CD4-positive, alpha-beta T cell treated with Interleukin-17A for 1 hour (primary cell): ENCODE data around the gene ULBP2.
"Not testable (repeated sequence)": the region's sequence is repeated elsewhere in the genome, so short reads cannot be mapped to it uniquely, and the experiment has no call there.

Experiments
- DNase-seq: peaks from one replicate; pipeline ENCODE4 v3.0.0-alpha.2; 2020

The ULBP2 gene

DNA sequence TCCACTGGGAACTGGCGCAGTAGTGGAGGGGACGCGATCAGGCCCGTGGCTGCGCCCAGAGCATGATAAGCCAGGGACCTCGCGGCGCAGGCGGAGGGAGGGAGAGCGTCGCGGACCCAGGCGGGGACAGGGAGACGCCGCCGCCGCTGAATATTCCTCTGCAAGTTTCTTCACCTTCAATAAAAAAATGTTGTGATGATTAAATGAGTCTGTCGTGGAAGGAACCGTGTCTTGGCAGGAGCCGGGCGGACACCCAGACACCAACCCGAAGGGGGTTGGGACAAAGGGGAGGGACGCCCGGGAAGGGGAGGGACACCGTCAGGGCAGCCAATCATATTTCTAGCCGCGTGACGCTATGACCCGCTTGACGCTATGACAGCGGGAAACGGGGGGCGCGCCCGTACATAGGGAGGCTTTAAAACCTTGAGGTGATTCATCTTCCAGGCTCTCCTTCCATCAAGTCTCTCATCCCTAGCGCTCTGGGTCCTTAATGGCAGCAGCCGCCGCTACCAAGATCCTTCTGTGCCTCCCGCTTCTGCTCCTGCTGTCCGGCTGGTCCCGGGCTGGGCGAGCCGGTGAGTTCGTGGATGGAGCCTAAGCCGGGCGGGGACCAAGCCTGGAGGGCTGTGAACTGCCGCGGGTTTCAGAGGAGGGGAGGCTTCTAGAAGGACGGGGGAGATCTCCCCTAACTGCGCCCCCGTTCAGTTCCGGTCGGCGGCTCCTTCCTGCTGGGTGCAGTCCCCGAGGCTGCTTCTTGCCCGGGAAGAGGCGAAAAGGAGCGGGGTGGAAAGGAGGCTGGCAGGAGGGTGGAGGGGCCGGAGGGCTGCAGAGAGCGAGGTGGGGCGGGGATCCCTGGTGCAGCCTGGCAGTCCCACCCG is at the start of gene ULBP2:
Gene ULBP2, plus strand, starts transcription at position 432 of the 878 bp plus-strand sequence. Its CDS starts 59 bp downstream, at position 491.
- peak; percentile 96 for DNase-seq

DNA sequence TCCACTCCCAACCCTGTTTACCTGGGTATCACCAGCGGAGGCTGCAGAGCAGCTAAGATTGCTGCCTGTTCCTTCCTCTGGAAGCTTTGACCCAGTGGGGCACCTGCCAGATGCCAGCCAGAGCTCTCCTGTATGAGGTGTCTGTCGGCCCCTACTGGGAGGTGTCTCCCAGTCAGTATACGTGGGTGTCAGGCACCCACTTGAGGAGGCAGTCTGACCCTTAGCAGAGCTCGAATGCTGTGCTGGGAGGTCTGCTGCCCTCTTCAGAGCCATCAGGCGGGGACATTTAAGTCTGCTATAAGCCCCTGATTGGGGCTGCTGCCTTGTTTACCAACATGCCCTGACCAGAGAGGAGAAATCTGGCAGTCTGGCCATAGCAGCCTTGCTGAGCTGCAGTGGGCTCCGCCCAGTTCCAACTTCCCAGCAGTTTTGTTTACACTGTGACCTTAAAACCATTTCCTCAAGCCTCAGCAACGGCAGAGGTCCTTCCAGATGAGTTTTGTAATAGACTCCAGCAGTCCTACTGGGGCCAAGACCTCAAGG is 46.7 kb upstream of the ULBP2 start:
- no peak for DNase-seq

DNA sequence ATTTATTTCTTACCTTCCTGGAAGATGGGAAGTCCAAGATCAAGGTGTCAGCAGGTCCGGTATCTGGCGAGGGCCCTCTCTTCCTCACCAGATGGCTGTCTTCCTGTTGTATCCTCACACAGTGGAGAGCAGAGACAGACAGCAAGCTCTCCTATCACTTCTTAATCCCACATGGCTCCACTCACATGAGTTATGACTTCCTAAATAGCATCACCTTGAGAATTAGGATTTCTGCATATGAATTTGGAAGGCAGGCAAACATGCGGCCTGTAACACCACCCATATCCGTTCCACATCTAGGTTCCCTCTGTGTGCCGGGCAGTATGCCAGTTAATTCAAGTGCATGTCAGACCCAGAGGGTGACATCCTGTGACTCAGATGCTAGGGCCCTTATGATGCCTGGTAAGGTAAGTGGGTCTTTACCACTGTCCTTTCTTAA is 46.0 kb upstream of the ULBP2 start:
- DNase-seq: peak; percentile 37

DNA sequence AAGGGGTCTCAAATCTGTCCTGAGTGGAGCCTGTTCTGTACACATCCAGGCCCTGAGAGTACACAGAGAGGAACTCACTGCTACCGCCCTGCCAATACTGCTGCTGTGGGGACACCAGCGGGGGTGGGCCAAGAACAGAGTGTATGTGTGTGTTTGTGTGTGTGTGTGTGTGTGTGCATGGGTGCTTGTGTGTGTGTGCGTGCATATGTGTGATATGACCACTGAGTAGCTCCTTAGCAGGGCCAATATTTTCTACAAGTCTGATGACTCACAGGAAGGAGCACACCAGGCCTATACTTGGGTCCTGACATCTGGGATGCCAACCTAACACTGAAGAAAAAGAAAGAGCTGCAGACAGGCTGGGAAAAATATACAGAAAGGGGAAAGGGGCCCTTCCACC is 45.3 kb upstream of the ULBP2 start:
- DNase-seq: no peak

DNA sequence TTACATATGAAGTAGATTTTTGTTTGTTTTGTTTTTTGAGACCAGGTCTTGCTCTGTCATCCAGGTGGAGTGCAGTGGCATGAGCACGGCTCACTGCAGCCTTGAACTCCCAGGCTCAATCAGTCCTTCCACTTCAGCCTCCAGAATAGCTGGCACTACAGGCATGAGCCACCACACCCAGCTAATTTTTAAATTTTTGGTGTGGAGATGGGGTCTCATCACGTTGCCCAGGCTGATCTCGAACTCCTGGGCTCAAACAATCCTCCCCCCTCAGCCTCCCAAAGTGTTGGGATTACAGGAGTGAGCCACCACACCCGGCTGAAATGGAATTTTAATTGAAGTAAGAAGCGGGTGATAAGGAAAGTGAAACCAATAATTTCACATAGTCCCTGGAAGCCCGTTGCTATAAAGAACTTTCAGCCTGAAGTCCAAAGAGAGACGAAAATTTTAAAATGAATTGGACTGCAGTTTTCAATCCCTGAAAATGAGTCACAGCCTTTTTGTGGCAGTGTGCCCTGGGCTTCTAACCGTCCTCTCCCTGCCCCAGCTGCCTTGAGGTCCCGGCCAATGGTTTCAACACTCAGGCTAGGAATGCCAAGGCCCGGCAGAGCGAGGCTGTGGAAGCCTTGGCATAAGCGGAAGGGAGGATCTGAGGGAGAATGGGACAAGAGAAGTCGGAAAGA is 44.7 kb upstream of the ULBP2 start:
- DNase-seq: peak; percentile 7

- DNase-seq: no peak
Measured at GRCh38 chr6:149897855-149898744, 43.7 kb upstream of the ULBP2 start, which contains the start of gene RAET1E. Gene RAET1E, minus strand, starts transcription at chr6:149898113. Its CDS starts 7,212 bp downstream, at chr6:149890901.

- DNase-seq: no peak
Measured at GRCh38 chr6:149898966-149899365, 42.8 kb upstream of the ULBP2 start.

DNA sequence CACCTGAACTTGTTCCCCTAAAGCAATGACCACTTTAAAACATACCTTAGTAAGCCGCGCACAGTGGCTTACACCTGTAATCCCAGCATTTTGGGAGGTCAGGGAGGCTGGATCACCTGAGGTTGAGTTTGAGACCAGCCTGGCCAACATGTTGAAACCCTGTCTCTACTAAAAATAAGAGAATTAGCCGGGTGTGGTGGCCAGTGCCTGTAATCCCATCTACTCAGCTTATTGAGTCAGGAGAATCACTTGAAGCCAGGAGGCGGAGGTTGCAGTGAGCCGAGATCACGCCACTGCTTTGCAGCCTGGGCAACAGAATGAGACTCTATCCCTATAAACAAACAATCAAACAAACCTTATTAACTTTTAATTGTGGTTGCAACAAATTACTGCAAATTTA is 42.3 kb upstream of the ULBP2 start:
- DNase-seq: no peak

- no peak for DNase-seq
Measured at GRCh38 chr6:149899926-149900619, 41.7 kb upstream of the ULBP2 start.

DNA sequence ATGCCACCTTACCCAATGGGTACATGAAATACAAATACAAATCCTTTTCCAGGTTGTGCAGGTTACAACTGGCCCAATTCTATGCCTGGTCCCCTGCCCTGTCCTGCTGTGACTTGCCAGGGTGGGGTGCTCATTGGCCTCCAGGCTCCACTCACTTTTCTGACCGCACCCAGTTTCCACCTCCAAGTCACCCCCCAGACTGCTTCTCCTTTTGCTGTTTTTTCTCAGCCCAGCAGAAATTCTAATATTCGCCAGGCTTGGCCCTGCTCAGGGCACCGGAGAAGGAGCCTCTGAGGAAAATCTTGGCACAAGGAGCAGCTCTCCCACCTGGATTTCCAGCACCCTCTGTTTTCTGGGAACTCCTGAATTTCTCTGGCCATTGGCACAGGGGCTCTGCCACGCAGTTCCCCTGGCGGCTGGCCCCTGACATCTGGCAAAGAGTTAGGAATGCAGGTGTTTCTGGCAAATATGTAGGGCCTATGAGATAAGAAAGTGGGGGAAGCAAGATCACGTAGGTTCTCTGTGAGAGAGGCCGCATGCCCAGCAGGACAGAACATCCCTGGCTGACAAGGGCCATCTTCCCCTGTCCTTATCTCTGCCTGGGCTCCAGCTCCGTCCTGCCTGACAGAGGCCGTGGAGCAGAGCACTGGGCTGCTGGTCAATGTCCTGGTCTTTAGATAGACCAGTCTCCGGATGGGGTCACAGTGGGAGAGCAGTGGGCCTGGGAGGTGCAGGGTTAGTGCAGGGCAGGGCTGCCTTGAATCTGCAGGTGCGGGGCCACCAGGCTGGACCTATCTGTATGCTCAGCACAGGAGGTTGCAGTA is 41.0 kb upstream of the ULBP2 start:
- DNase-seq: no peak

DNA sequence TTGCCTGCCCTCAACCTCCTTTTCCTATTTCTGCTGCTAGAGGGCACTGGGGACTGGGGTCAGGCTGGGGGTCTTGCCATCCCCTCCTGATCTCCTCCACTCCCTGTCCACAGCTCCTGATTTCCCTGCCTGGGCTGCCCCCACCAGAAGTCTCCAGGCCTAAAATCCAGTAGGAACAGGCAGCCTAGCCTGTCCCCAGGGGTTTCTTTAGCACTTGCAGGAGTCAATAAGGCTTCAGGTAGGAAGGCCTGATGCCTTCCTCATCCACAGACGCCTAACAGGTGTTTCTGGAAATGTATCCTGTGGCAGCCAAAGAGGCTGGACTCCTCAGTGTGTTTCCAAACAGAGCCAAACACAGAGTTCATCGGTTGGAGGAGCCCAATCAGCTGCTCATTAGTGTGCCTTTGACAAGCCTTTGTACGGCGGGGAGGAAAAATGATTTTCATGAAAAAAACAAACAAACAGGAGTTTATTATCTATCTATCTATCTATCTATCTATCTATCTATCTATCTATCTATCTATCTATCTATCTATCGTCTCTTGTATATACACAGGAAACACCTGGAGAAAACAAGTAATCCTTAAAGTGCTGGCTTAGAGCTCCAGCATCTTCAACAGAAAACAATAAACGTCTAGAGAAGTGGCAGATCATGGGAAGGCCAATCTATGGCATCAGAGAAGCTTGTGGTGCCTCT is 40.2 kb upstream of the ULBP2 start:
- DNase-seq: no peak

- DNase-seq: no peak
Measured at GRCh38 chr6:149903938-149904611, 37.7 kb upstream of the ULBP2 start.

DNA sequence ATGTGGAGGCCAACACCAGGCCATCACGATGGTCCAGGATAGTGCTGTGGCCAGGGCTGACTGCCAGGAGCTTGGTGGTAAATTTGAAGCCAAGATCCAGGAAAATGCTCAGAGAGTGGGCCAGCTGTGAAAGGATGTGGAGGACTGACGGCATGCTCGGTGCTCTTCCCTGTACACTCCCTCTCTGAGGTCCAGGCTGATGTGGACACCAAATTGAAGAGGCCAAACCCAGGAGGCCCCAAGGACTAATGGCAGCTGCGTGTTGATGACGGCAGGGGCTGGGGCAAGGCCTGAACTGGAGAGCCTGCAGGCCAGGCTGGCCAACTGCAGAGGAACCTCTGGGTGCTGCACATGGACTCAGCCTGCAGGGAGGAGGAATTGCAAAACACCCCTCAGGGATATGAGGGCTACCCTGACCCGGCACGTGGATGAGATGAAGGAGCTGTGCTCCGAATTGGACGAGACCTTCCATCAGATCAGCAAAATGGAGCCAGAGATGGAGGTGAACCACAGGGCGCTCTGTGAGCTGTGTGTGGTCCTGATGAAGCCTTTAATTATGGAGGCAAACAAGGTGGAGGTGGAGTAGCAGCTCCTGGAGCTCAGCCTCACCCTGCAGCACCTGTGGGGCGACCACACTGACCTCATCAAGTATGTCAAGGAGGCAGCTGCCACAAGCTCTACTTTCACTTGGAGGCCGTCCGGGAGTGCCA is 37.0 kb upstream of the ULBP2 start:
- DNase-seq: no peak

- DNase-seq: no peak
Measured at GRCh38 chr6:149905371-149905910, 36.4 kb upstream of the ULBP2 start.

DNA sequence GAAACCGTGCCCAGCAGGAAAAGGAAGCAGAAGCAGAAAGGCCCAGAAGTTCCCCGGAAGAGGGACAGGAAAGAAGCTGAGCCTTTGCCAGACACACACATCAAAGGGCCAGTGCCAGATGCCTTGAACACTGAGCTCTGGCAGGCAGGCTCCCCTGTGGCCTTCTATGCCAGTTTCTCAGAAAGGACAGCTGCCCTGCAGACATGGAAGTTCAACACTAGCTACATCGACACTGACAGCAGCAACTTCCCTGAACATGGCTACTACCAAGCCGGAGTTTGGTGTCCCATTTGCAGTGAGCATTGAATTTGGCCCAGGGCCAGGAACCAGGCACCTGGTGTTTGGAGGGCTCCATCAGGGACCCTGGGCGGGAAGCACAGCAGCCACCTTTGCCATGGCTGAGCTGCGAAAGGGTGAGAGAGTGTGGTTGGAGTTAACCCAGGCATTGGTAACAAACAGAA is 35.9 kb upstream of the ULBP2 start:
- DNase-seq: no peak

- no peak for DNase-seq
Measured at GRCh38 chr6:149906405-149906804, 35.4 kb upstream of the ULBP2 start.

DNA sequence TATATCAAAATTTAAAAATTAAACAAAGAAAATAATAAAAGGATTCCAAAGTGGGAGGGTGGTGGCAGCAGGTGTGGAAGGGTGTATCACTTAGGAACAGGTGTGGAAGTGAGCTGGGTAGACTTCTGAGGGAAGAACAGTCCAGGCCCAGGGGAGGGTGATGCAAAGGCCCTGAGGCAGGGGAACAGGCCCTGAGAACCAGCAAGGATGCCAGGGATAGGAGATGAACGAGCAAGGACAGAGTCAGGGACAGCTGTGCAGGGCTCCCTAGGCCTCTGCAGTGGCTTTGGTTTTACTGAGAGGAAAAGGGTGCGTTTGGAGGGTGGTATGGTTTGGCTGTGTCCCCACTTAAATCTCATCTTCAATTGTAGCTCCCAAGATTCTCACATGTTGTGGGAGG is 34.5 kb upstream of the ULBP2 start:
- no peak for DNase-seq

DNA sequence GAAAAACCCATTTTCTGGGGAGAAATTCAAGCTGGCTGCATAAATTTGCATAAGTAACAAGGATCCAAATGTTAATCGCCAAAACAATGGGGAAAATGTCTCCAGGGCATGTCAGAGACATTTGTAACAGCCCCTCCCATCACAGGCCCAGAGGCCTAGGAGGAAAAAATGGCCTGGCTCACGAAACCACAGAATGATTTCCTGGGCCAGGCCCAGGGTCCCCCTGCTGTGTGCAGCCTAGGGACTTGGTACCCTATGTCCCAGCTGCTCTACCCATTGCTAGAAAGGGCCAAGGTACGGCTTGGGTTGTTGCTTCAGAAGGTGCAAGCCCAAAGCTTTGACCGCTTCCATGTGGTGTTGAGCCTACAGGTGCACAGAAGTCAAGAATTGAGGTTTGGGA is 33.3 kb upstream of the ULBP2 start:
- not testable (repeated sequence) for DNase-seq
